H9 (cell line): ENCODE results near the gene IL1RAPL1. TPM values are rescaled to one million over a fixed set of nuclear protein-coding genes. Genes with fewer than 3 reads are reported as not detected.

Experiments used
- DNase-seq: peaks from one replicate; pipeline ENCODE4 v3.0.0-alpha.2; 2017
- H2AFZ ChIP-seq: one replicate; pipeline ENCODE4 v1.6.1; 2013; ENCODE audit warnings: mild to moderate bottlenecking, low read length, control low read depth, moderate library complexity
- H2AK5ac ChIP-seq: 2 replicates; pipeline ENCODE4 v1.6.1; 2013; ENCODE audit warnings: low read length, control low read depth, mixed read lengths; ENCODE audit not compliant: insufficient read length
- H2BK120ac ChIP-seq: one replicate; pipeline ENCODE4 v1.6.1; 2013; ENCODE audit warnings: low read depth, mild to moderate bottlenecking, low read length, control low read depth, inconsistent platforms; ENCODE audit not compliant: poor library complexity, severe bottlenecking
- H2BK12ac ChIP-seq: 2 replicates; pipeline ENCODE4 v1.6.1; 2013; ENCODE audit warnings: low read length, control low read depth, mixed read lengths, low read depth; ENCODE audit not compliant: insufficient read length
- H2BK15ac ChIP-seq: 2 replicates; pipeline ENCODE4 v1.6.1; 2013; ENCODE audit warnings: low read depth, low read length, control low read depth
- H2BK20ac ChIP-seq: one replicate; pipeline ENCODE4 v1.6.1; 2013; ENCODE audit warnings: low read depth, mild to moderate bottlenecking, low read length, control low read depth, inconsistent platforms; ENCODE audit not compliant: poor library complexity, severe bottlenecking
- H2BK5ac ChIP-seq: 2 replicates; pipeline ENCODE4 v1.6.1; 2013; ENCODE audit warnings: low read length, control low read depth, mixed read lengths; ENCODE audit not compliant: insufficient read length
- H3K14ac ChIP-seq: 2 replicates; pipeline ENCODE4 v1.6.1; 2013; ENCODE audit warnings: low read length, control low read depth; ENCODE audit not compliant: insufficient read depth
- H3K18ac ChIP-seq: 2 replicates; pipeline ENCODE4 v1.6.1; 2013; ENCODE audit warnings: low read depth, mild to moderate bottlenecking, mixed read lengths, low read length, control low read depth; ENCODE audit not compliant: insufficient read length
- H3K23ac ChIP-seq: 2 replicates; pipeline ENCODE4 v1.6.1; 2013; ENCODE audit warnings: low read length, control low read depth, mixed read lengths, low read depth; ENCODE audit not compliant: insufficient read length
- H3K23me2 ChIP-seq: 2 replicates; pipeline ENCODE4 v1.6.1; 2013; ENCODE audit warnings: low read depth, mild to moderate bottlenecking, mixed read lengths, low read length, control low read depth; ENCODE audit not compliant: insufficient read length, poor library complexity, severe bottlenecking
- H3K27ac ChIP-seq: 2 replicates; pipeline ENCODE4 v1.5.1; 2013; ENCODE audit warnings: low read length, control low read depth, mixed read lengths, low read depth; ENCODE audit not compliant: insufficient read length
- H3K27me3 ChIP-seq: 2 replicates; pipeline ENCODE4 v1.6.1; 2013; ENCODE audit warnings: low read length, control low read depth, inconsistent platforms; ENCODE audit not compliant: insufficient read depth
- H3K4ac ChIP-seq: 2 replicates; pipeline ENCODE4 v1.6.1; 2013; ENCODE audit warnings: low read depth, mild to moderate bottlenecking, control low read depth, inconsistent platforms, low read length, moderate library complexity
- H3K4me1 ChIP-seq: 2 replicates; pipeline ENCODE4 v1.6.1; 2013; ENCODE audit warnings: low read length, control low read depth, inconsistent platforms; ENCODE audit not compliant: insufficient read depth
- H3K4me2 ChIP-seq: 2 replicates; pipeline ENCODE4 v1.6.1; 2013; ENCODE audit warnings: low read length, control low read depth, mixed read lengths; ENCODE audit not compliant: insufficient read length, insufficient read depth
- H3K56ac ChIP-seq: 2 replicates; pipeline ENCODE4 v1.6.1; 2013; ENCODE audit warnings: low read depth, mild to moderate bottlenecking, mixed read lengths, low read length, control low read depth; ENCODE audit not compliant: insufficient read length
- H3K79me1 ChIP-seq: 2 replicates; pipeline ENCODE4 v1.6.1; 2013; ENCODE audit warnings: low read depth, mild to moderate bottlenecking, moderate library complexity, low read length, control low read depth, inconsistent platforms; ENCODE audit not compliant: insufficient read depth, poor library complexity, severe bottlenecking
- H3K79me2 ChIP-seq: 2 replicates; pipeline ENCODE4 v1.6.1; 2013; ENCODE audit warnings: low read length, control low read depth, inconsistent platforms; ENCODE audit not compliant: insufficient read depth
- H3K9ac ChIP-seq: 2 replicates; pipeline ENCODE4 v1.6.1; 2013; ENCODE audit warnings: low read length, control low read depth, mixed read lengths; ENCODE audit not compliant: insufficient read length; ENCODE audit errors: extremely low read depth
- H3K9me3 ChIP-seq: one replicate; pipeline ENCODE4 v1.6.1; 2013; ENCODE audit warnings: low read depth, low read length, inconsistent platforms; ENCODE audit not compliant: control insufficient read depth
- H3T11ph ChIP-seq: one replicate; pipeline ENCODE4 v1.6.1; 2013; ENCODE audit warnings: mild to moderate bottlenecking, low read length, control low read depth, inconsistent platforms
- H4K20me1 ChIP-seq: one replicate; pipeline ENCODE4 v1.6.1; 2013; ENCODE audit not compliant: control insufficient read depth, insufficient read length, insufficient read depth
- H4K5ac ChIP-seq: 2 replicates; pipeline ENCODE4 v1.6.1; 2013; ENCODE audit warnings: low read depth, mild to moderate bottlenecking, mixed read lengths, low read length, control low read depth; ENCODE audit not compliant: insufficient read length
- H4K8ac ChIP-seq: replicated peaks from 2 replicates; pipeline ENCODE4 v1.6.1; 2013; ENCODE audit warnings: low read length, control low read depth, mixed read lengths, low read depth; ENCODE audit not compliant: insufficient read length
- H4K91ac ChIP-seq: 2 replicates; pipeline ENCODE4 v1.6.1; 2013; ENCODE audit warnings: low read depth, mild to moderate bottlenecking, moderate library complexity, mixed read lengths, low read length, control low read depth; ENCODE audit not compliant: insufficient read length
- H3K27ac Mint-ChIP-seq, 3 experiments: 2 replicates in 2 of 3; 3 replicates in 1 of 3; pipeline ENCODE4 v1.8.0; 2020 to 2021; ENCODE audit warnings: mixed read lengths in 3 of 3, mild to moderate bottlenecking in 1 of 3, moderate library complexity in 1 of 3
- H3K27me3 Mint-ChIP-seq: 2 replicates; pipeline ENCODE4 v1.8.0; 2021; ENCODE audit warnings: low read depth, mild to moderate bottlenecking, moderate library complexity, mixed read lengths
- H3K36me3 Mint-ChIP-seq, 3 experiments: 2 replicates in 2 of 3; 3 replicates in 1 of 3; pipeline ENCODE4 v1.8.0; 2020 to 2021; ENCODE audit warnings: low read depth in 3 of 3, mixed read lengths in 3 of 3; ENCODE audit not compliant: insufficient read depth in 1 of 3
- H3K4me1 Mint-ChIP-seq, 2 experiments: 2 replicates each; pipeline ENCODE4 v1.8.0; 2020; ENCODE audit warnings: mixed read lengths in 2 of 2
- H3K4me3 Mint-ChIP-seq, 2 experiments: 2 replicates in 1 of 2; 3 replicates in 1 of 2; pipeline ENCODE4 v1.8.0; 2020 to 2021; ENCODE audit warnings: mild to moderate bottlenecking in 2 of 2, mixed read lengths in 2 of 2, moderate library complexity in 1 of 2
- H3K9me3 Mint-ChIP-seq, 2 experiments: 2 replicates in 1 of 2; 3 replicates in 1 of 2; pipeline ENCODE4 v1.8.0; 2020; ENCODE audit warnings: mild to moderate bottlenecking in 2 of 2, mixed read lengths in 2 of 2, moderate library complexity in 1 of 2
- WGBS: extraction: QIAGEN DNeasy Blood & Tissue Kit; methylation state at CpG from one replicate; pipeline ENCODE4 v1.1.7; 2013; ENCODE audit warnings: missing lambda C conversion rate, low lambda C conversion rate, mixed read lengths; ENCODE audit not compliant: insufficient read length; ENCODE audit errors: extremely low coverage; 5-methylcytosine and 5-hydroxymethylcytosine counted together
- total RNA-seq: library from RNA; stranded (reverse); gene quantifications from 2 replicates; pipeline ENCODE4 v1.2.1, GENCODE V29; 2021
- TF ChIP-seq, protein P1 (sequence below): fragments of 200-600 bp; sonication (generic); conservative IDR thresholded peaks from 3 replicates; pipeline ENCODE4 v1.8.0; 2021; ENCODE audit warnings: antibody characterized with exemption, mild to moderate bottlenecking

IL1RAPL1 gene
- total RNA-seq, 1 experiment from 2014 or later: 0.31 TPM

DNA sequence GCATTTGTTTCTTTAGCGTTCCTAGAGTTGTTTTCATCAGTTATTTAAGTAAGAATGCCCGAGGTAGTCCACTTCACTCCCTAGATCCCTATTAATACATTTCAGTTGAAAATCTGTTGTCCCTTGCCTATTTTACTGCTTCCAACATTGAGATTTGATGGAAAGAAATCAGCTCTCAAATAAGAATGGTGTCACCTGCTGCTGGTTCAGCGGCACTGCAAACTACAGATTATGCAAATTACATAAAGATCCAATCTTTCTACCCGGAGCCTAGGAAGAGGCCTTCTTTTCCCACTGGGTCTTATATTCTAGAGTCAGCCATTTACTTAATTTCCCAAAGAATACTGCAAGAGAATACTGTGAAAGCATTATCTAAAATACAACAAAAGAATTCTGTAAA lies 1030.5 kb downstream of the IL1RAPL1 start:
- Histone ChIP-seq H4K91ac (no peak overlapping the region), H3K79me2 (no peaks in the 10 kb centered on the region), H2AFZ (no peak overlapping the region), H3K9ac (no peak overlapping the region), H2AK5ac (no peak overlapping the region), H4K5ac (no peak overlapping the region), H3K4me1 (no peaks in the 10 kb centered on the region), H3T11ph (no peak overlapping the region), H3K56ac (no peak overlapping the region), H3K9me3 (no peaks in the 10 kb centered on the region), H2BK20ac (no peak overlapping the region), H3K23ac (no peak overlapping the region), H3K14ac (no peak overlapping the region), H3K23me2 (no peaks in the 10 kb centered on the region), H4K20me1 (no peaks in the 10 kb centered on the region), H3K4me2 (no peak overlapping the region), H2BK120ac (no peak overlapping the region), H3K79me1 (no peaks in the 10 kb centered on the region), H2BK12ac (no peak overlapping the region), H3K4ac (no peak overlapping the region), H3K27me3 (no peaks in the 10 kb centered on the region), H3K18ac (no peak overlapping the region), H3K27ac (no peak overlapping the region), H4K8ac (no peak overlapping the region), H2BK5ac (no peak overlapping the region), H2BK15ac (no peak overlapping the region)
- peaks cover 6 to 12% of the 10 kb centered on the region in 2 experiments for H3K4me1 Mint-ChIP-seq
- H3K36me3 Mint-ChIP-seq: peaks cover 0 to 2% (median 0%) of the 10 kb centered on the region in 3 experiments; a peak in 2 of 7 replicates
- TF ChIP-seq, protein P1, sequence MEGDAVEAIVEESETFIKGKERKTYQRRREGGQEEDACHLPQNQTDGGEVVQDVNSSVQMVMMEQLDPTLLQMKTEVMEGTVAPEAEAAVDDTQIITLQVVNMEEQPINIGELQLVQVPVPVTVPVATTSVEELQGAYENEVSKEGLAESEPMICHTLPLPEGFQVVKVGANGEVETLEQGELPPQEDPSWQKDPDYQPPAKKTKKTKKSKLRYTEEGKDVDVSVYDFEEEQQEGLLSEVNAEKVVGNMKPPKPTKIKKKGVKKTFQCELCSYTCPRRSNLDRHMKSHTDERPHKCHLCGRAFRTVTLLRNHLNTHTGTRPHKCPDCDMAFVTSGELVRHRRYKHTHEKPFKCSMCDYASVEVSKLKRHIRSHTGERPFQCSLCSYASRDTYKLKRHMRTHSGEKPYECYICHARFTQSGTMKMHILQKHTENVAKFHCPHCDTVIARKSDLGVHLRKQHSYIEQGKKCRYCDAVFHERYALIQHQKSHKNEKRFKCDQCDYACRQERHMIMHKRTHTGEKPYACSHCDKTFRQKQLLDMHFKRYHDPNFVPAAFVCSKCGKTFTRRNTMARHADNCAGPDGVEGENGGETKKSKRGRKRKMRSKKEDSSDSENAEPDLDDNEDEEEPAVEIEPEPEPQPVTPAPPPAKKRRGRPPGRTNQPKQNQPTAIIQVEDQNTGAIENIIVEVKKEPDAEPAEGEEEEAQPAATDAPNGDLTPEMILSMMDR: peak; percentile 52
- no peak overlapping the region for H3K4me3 Mint-ChIP-seq
- WGBS: no CpG with 5 or more reads among the region's 4 CpGs
- H3K27ac Mint-ChIP-seq: no peak overlapping the region
- H3K9me3 Mint-ChIP-seq: peaks cover 4 to 37% of the 10 kb centered on the region in 2 experiments
- H3K27me3 Mint-ChIP-seq: no peaks in the 10 kb centered on the region
- no peak for DNase-seq
